HCT116 (cell line): ENCODE results near the gene HTR1E. TPM values are rescaled to one million over a fixed set of nuclear protein-coding genes. Genes with fewer than 3 reads are reported as not detected.

Source experiments
- ATAC-seq: fragments of 200-7000 bp; cut with Tn5 transposase; 2 replicates; pipeline ENCODE4 v1.9.1; 2020; ENCODE audit warnings: mild to moderate bottlenecking, moderate library complexity
- BruUV-seq: library from RNA; stranded (reverse); fragments of 400-500 nt; replicated peaks from 2 replicates; lab custom pipeline; 2021; lab: Mats Ljungman, UMichigan
- CTCF ChIA-PET: fragments of 300-600 bp; sonication (Branson Sonifier 250); formaldehyde crosslinking; loops from one replicate; lab custom pipeline; 2021; ENCODE audit warnings: antibody characterized with exemption; lab: Charles Lee
- POLR2A ChIA-PET: fragments of 300-600, 350-600 bp; sonication (Branson Sonifier 250); formaldehyde crosslinking; loops from one replicate; lab custom pipeline; 2021; ENCODE audit warnings: antibody characterized with exemption; lab: Charles Lee
- RAD21 ChIA-PET, 2 experiments: fragments of 300-600 bp; sonication (Branson Sonifier 250); formaldehyde crosslinking; loops; one replicate each; lab custom pipeline; 2023; ENCODE audit warnings: low total read pairs in 2 of 2; ENCODE audit not compliant: uncharacterized antibody in 2 of 2, unreplicated experiment in 2 of 2, low non-redundant PET in 1 of 2; lab: Charles Lee
- DNase-seq: peaks from one replicate; pipeline ENCODE4 v3.0.0-alpha.2; 2010; ENCODE audit warnings: low read depth, low spot score
- H2AFZ ChIP-seq: fragments of 200-600 bp; shearing (Covaris generic), sonication (generic); 2 replicates; pipeline ENCODE4 v1.6.1; 2017; ENCODE audit warnings: low read depth, mixed run types, mixed read lengths, antibody characterized with exemption, low read length; ENCODE audit not compliant: poor library complexity, severe bottlenecking
- H3K27ac ChIP-seq: 2 replicates; pipeline ENCODE4 v1.5.1; 2012; ENCODE audit warnings: low read depth, low read length
- H3K27me3 ChIP-seq: fragments of 200-600 bp; sonication (generic); 2 replicates; pipeline ENCODE4 v1.6.1; 2016; ENCODE audit warnings: mixed run types, low read length, mixed read lengths; ENCODE audit not compliant: insufficient read depth
- H3K36me3 ChIP-seq, 2 experiments: fragments of 200-500 bp in 1 of 2; fragments of 200-600 bp in 1 of 2; sonication (Bioruptor generic) in 1 of 2; sonication (generic) in 1 of 2; 2 replicates each; pipeline versions ENCODE4 v1.5.1 to v1.6.1; 2014 to 2016; ENCODE audit warnings: low read length in 2 of 2, inconsistent platforms in 1 of 2, mixed read lengths in 1 of 2, mixed run types in 1 of 2; ENCODE audit not compliant: insufficient read depth in 2 of 2, control insufficient read depth in 1 of 2
- H3K4me1 ChIP-seq, 2 experiments: fragments of 200-600 bp in 1 of 2; sonication (generic) in 1 of 2; 2 replicates each; pipeline versions ENCODE4 v1.5.1 to v1.6.1; 2012 to 2017; ENCODE audit warnings: low read length in 2 of 2, inconsistent platforms in 1 of 2, mild to moderate bottlenecking in 1 of 2, mixed read lengths in 1 of 2, mixed run types in 1 of 2, moderate library complexity in 1 of 2; ENCODE audit not compliant: insufficient read depth in 2 of 2, control insufficient read depth in 1 of 2
- H3K4me2 ChIP-seq: fragments of 200-600 bp; sonication (generic); 2 replicates; pipeline ENCODE4 v1.6.1; 2017; ENCODE audit warnings: mixed run types, low read length, mixed read lengths
- H3K4me3 ChIP-seq, 2 experiments: fragments of 200-600 bp in 1 of 2; sonication (generic) in 1 of 2; replicated peaks in 1 of 2; 2 replicates each; pipeline ENCODE4 v1.5.1; 2011 to 2016; ENCODE audit warnings: low read length in 2 of 2, control low read depth in 1 of 2, low read depth in 1 of 2, mild to moderate bottlenecking in 1 of 2, mixed read lengths in 1 of 2, mixed run types in 1 of 2
- H3K79me2 ChIP-seq: fragments of 200-600 bp; sonication (generic); 2 replicates; pipeline ENCODE4 v1.6.1; 2017; ENCODE audit warnings: mild to moderate bottlenecking, mixed run types, low read length, moderate library complexity, mixed read lengths; ENCODE audit not compliant: insufficient read depth
- H3K9ac ChIP-seq: fragments of 200-600 bp; sonication (generic); 2 replicates; pipeline ENCODE4 v1.6.1; 2016; ENCODE audit warnings: low read length, mixed read lengths
- H3K9me2 ChIP-seq: fragments of 200-600 bp; sonication (generic), shearing (Covaris generic); 2 replicates; pipeline ENCODE4 v1.6.1; 2017; ENCODE audit warnings: mixed run types, mild to moderate bottlenecking, moderate library complexity; ENCODE audit not compliant: insufficient read depth
- H3K9me3 ChIP-seq, 2 experiments: fragments of 200-500 bp in 1 of 2; fragments of 200-600 bp in 1 of 2; sonication (Bioruptor generic) in 1 of 2; sonication (generic) in 1 of 2; 2 replicates each; pipeline ENCODE4 v1.6.1; 2014 to 2017; ENCODE audit warnings: low read length in 2 of 2, mixed read lengths in 2 of 2, inconsistent platforms in 1 of 2, low read depth in 1 of 2, mild to moderate bottlenecking in 1 of 2, mixed run types in 1 of 2, moderate library complexity in 1 of 2; ENCODE audit not compliant: control insufficient read depth in 1 of 2, insufficient read depth in 1 of 2
- H4K20me1 ChIP-seq: fragments of 200-600 bp; sonication (generic), shearing (Covaris generic); 2 replicates; pipeline ENCODE4 v1.6.1; 2017; ENCODE audit warnings: mixed run types, mild to moderate bottlenecking, moderate library complexity; ENCODE audit not compliant: insufficient read depth
- RAD21 ChIP-seq: IDR thresholded peaks from 2 replicates; pipeline ENCODE4 v1.6.1; 2012; ENCODE audit warnings: low read depth, mild to moderate bottlenecking
- SIN3A ChIP-seq: IDR thresholded peaks from 2 replicates; pipeline ENCODE4 v1.6.1; 2012; ENCODE audit warnings: low read depth
- SP1 ChIP-seq: IDR thresholded peaks from 2 replicates; pipeline ENCODE4 v1.6.1; 2012; ENCODE audit warnings: low read depth
- SRF ChIP-seq: IDR thresholded peaks from 2 replicates; pipeline ENCODE4 v1.6.1; 2012; ENCODE audit warnings: low read depth
- TCF7L2 ChIP-seq: IDR thresholded peaks from 2 replicates; pipeline ENCODE4 v1.7.0; 2011; ENCODE audit warnings: borderline replicate concordance, inconsistent platforms; ENCODE audit not compliant: insufficient read depth, insufficient read length; ENCODE audit errors: extremely low read depth
- intact Hi-C: fragments of 100-400 bp; cut with micrococcal nuclease; formaldehyde crosslinking; loops from 2 replicates; pipeline ENCODE4 v1.10.0; 2022
- total RNA-seq: library from RNA; stranded (reverse); gene quantifications from one replicate; pipeline ENCODE4 v1.2.1, GENCODE V29; 2021; ENCODE audit not compliant: unreplicated experiment
- TF ChIP-seq, protein P1 (sequence below), 3 experiments: fragments of 200-600 bp in 1 of 3; sonication (generic) in 1 of 3; IDR thresholded peaks in 2 of 3; conservative IDR thresholded peaks in 1 of 3; 2 replicates each; pipeline ENCODE4 v1.5.1; 2012 to 2017; ENCODE audit warnings: low read depth in 2 of 3, low read length in 2 of 3, antibody characterized with exemption in 1 of 3, borderline replicate concordance in 1 of 3, control low read depth in 1 of 3, mild to moderate bottlenecking in 1 of 3, mixed read lengths in 1 of 3, mixed run types in 1 of 3, moderate library complexity in 1 of 3; ENCODE audit not compliant: insufficient read depth in 1 of 3
- TF ChIP-seq, protein P2 (sequence below): IDR thresholded peaks from 2 replicates; pipeline ENCODE4 v1.6.1; 2011; ENCODE audit warnings: mild to moderate bottlenecking, low read length, moderate library complexity; ENCODE audit not compliant: insufficient replicate concordance; ENCODE audit errors: extremely low read depth
- TF ChIP-seq, protein P3 (sequence below): IDR thresholded peaks from 2 replicates; pipeline ENCODE4 v1.6.1; 2012
- TF ChIP-seq, protein P4 (sequence below): IDR thresholded peaks from 2 replicates; pipeline ENCODE4 v1.6.1; 2012

Gene HTR1E
- total RNA-seq, 1 experiment from 2014 or later: not detected

DNA sequence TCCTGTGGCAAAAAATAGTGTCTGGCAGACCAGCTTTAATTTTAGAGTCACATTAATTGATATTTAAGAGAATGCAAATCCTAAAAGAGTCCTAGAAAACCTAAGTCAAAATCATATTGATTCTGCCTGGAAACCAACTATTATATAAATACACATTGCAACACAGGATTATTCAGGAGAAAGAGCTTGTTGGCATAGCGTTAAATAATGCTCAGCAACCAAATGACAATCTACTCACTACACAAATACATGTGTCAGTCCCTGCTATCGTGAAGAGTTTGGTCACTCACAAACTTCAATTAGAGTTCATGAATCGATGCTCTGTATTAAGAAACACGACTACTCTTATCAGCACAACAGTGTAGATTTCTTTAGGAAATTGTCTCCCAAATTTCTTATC lies 103.4 kb downstream of the HTR1E start:
- no peak overlapping the region for H3K27ac ChIP-seq
- H3K4me2 ChIP-seq: no peak overlapping the region
- no peaks in the 10 kb centered on the region for H3K9me2 ChIP-seq
- no peak overlapping the region for H3K9ac ChIP-seq
- TF ChIP-seq, protein P1, sequence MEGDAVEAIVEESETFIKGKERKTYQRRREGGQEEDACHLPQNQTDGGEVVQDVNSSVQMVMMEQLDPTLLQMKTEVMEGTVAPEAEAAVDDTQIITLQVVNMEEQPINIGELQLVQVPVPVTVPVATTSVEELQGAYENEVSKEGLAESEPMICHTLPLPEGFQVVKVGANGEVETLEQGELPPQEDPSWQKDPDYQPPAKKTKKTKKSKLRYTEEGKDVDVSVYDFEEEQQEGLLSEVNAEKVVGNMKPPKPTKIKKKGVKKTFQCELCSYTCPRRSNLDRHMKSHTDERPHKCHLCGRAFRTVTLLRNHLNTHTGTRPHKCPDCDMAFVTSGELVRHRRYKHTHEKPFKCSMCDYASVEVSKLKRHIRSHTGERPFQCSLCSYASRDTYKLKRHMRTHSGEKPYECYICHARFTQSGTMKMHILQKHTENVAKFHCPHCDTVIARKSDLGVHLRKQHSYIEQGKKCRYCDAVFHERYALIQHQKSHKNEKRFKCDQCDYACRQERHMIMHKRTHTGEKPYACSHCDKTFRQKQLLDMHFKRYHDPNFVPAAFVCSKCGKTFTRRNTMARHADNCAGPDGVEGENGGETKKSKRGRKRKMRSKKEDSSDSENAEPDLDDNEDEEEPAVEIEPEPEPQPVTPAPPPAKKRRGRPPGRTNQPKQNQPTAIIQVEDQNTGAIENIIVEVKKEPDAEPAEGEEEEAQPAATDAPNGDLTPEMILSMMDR (IDR thresholded peaks at IDR 0.05 in 2 of 3, conservative IDR thresholded peaks at IDR 0.05 in 1 of 3; ENCODE audit: borderline replicate concordance in 1 of 3, insufficient read depth in 1 of 3, low read depth in 2 of 3, low read length in 2 of 3): no peak
- TF ChIP-seq SP1 (no peak), SIN3A (no peak), RAD21 (no peak), TCF7L2 (no peak), SRF (no peak)
- TF ChIP-seq, protein P2, sequence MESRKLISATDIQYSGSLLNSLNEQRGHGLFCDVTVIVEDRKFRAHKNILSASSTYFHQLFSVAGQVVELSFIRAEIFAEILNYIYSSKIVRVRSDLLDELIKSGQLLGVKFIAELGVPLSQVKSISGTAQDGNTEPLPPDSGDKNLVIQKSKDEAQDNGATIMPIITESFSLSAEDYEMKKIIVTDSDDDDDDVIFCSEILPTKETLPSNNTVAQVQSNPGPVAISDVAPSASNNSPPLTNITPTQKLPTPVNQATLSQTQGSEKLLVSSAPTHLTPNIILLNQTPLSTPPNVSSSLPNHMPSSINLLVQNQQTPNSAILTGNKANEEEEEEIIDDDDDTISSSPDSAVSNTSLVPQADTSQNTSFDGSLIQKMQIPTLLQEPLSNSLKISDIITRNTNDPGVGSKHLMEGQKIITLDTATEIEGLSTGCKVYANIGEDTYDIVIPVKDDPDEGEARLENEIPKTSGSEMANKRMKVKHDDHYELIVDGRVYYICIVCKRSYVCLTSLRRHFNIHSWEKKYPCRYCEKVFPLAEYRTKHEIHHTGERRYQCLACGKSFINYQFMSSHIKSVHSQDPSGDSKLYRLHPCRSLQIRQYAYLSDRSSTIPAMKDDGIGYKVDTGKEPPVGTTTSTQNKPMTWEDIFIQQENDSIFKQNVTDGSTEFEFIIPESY: no peak
- TF ChIP-seq, protein P3, sequence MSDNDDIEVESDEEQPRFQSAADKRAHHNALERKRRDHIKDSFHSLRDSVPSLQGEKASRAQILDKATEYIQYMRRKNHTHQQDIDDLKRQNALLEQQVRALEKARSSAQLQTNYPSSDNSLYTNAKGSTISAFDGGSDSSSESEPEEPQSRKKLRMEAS: no peak
- TF ChIP-seq, protein P4, sequence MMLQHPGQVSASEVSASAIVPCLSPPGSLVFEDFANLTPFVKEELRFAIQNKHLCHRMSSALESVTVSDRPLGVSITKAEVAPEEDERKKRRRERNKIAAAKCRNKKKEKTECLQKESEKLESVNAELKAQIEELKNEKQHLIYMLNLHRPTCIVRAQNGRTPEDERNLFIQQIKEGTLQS: no peak
- H3K27me3 ChIP-seq: 0 out of 2 replicates have a peak, but pooled peaks cover 6% of the 10 kb centered on the region
- ChIA-PET RAD21 (no interaction called here), POLR2A (no interaction called here), CTCF (no interaction called here)
- no peaks in the 10 kb centered on the region for H3K79me2 ChIP-seq
- H3K4me3 ChIP-seq: no peak overlapping the region
- BruUV-seq: no TSS peak
- ATAC-seq (no peak), DNase-seq (no peak)
- no peaks in the 10 kb centered on the region for H3K36me3 ChIP-seq
- no peak overlapping the region for H2AFZ ChIP-seq
- intact Hi-C loops: no loop called here
- no peaks in the 10 kb centered on the region for H3K9me3 ChIP-seq
- 0 out of 4 replicates have a peak, but pooled peaks cover 0 to 2% of the 10 kb centered on the region in 2 experiments for H3K4me1 ChIP-seq
- H4K20me1 ChIP-seq: no peaks in the 10 kb centered on the region
